ENCODE measurements around the gene SHD.

DNA sequence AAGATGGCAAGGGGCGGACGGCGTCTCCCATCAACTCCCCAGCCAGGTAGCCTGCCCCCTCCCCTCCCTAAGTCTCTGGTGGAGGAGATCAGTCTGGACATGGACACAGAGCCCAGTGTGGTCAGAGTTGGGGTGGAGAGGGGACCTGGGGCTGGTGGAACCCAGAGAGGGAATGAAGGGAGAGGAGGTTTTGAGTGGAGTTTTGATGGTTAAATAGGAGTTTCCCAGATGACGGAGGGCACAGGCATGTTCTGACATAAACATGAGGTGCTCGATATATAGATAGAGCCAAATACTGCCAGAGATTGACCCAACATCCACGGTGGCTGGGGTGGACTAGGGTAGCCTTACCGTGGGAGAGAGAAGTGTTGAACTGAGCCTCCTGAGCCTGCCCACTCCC is 39.4 kb downstream of the SHD start:
- no peak for TF ChIP-seq ZBTB40 (IDR thresholded peaks at IDR 0.05)
- no peak for TF ChIP-seq ZBTB40 (CRISPR knock-in tag; IDR thresholded peaks at IDR 0.05)
- TF ChIP-seq, protein P1, sequence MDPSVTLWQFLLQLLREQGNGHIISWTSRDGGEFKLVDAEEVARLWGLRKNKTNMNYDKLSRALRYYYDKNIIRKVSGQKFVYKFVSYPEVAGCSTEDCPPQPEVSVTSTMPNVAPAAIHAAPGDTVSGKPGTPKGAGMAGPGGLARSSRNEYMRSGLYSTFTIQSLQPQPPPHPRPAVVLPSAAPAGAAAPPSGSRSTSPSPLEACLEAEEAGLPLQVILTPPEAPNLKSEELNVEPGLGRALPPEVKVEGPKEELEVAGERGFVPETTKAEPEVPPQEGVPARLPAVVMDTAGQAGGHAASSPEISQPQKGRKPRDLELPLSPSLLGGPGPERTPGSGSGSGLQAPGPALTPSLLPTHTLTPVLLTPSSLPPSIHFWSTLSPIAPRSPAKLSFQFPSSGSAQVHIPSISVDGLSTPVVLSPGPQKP (CRISPR knock-in tag; IDR thresholded peaks at IDR 0.05): no peak
- no peak for TF ChIP-seq CBX5 (IDR thresholded peaks at IDR 0.05; ENCODE audit: borderline replicate concordance, low read depth)
